OCI-LY3 (cell line): ENCODE measurements around the gene LAPTM5.

Experiments used
- EZH2phosphoT487 ChIP-seq: fragments of 200-600 bp; shearing (Covaris generic); IDR thresholded peaks from 2 replicates; pipeline ENCODE4 v1.6.1; 2018; ENCODE audit warnings: antibody characterized with exemption, mixed run types, low read depth
- TF ChIP-seq, protein P1 (sequence below): fragments of 200-600, 300-600 bp; sonication (generic); IDR thresholded peaks from 2 replicates; pipeline ENCODE4 v1.5.1; 2014; ENCODE audit warnings: antibody characterized with exemption, low read length, low read depth

DNA sequence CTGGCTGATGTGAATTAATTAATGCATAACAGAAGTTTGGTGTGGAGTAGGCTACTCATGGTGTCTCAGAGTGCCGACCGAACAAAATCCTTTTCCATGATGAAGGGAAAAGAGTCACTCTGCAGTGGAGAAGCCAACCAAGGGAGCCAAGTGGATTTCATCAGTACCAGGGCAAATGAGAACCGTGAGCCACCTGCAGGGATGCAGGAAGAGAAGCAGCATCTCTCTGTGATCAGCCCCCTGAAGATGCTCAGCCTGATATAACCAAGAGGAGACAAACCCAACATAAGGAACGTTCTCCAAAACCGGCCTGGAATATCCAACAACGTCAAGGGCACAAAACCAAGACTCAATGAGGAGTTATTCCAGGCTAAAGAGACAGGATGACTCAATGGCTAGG lies 13.4 kb upstream of the LAPTM5 start:
- TF ChIP-seq, protein P1, sequence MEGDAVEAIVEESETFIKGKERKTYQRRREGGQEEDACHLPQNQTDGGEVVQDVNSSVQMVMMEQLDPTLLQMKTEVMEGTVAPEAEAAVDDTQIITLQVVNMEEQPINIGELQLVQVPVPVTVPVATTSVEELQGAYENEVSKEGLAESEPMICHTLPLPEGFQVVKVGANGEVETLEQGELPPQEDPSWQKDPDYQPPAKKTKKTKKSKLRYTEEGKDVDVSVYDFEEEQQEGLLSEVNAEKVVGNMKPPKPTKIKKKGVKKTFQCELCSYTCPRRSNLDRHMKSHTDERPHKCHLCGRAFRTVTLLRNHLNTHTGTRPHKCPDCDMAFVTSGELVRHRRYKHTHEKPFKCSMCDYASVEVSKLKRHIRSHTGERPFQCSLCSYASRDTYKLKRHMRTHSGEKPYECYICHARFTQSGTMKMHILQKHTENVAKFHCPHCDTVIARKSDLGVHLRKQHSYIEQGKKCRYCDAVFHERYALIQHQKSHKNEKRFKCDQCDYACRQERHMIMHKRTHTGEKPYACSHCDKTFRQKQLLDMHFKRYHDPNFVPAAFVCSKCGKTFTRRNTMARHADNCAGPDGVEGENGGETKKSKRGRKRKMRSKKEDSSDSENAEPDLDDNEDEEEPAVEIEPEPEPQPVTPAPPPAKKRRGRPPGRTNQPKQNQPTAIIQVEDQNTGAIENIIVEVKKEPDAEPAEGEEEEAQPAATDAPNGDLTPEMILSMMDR = no peak
- no peak for TF ChIP-seq EZH2phosphoT487
